ENCODE measurements around the gene EPB41L4B.
"Not testable (repeated sequence)": the region's sequence is repeated elsewhere in the genome, so short reads cannot be mapped to it uniquely, and the experiment has no call there.

EPB41L4B gene

DNA sequence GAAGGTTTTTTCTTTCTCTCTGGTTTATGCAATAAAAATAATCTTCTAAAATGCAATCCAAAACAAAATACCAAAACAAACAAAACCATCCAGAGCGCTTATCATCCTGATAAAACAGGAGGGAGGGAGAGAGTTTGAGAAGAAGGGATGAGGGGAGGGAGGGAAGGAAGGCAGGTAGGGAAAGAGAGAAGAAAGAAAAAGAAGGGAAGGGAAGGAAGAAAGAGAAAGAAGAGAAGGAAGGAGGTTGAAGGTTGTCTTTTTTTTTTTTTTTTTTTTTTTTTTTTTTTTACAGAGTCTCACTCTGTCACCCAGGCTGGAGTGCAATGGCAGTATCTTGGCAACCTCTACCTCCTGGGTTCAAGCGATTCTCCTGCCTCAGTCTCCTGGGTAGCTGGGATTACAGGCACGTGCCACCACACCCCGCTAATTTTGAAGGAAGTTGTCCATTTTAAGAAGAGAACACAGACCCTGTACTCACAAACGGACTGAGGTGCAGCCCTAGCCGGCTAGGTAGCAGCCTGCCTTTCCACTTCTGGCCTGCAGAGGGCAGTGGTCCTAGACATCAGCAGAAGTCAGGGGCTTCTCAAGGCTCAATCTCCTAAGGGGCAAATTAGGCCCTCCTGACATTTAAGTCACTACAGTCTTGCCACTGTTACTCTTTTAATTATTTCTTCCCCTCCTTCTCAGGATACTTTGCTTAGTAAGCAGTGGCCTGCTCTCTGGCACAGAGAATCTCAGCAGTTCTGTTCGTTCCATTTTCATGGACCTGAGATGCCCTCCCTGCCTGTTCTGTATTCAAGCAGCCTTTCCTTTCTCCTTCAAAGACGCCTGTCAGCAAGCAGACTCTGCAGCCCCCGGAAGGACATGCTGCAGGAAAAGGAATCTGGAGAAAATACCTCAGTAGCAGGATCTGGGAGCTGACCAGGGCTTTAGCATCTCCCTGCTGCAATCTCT is 76.4 kb downstream of the EPB41L4B start:
- peak; percentile 19 to 32 for DNase-seq (ENCODE audit: low read depth in 2 of 2)

DNA sequence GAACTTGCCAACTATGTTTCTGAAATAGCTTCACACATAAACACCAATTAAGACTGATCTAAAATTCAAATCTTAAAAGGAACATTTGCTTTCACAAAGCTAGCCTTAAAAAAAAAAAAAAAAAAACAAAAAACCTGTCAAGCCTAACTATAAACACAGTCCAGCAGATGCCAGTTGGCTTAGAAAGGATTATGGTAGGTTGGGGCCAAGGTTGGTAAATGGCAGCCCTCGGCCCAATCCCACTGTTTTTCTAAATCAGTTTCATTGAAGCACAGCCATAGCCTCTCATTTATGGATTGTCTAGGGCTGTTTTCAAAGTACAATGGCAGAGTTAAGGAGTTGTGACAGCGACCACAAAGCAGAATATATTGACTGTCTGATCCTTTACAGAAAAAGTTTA is 78.1 kb downstream of the EPB41L4B start:
- no peak for DNase-seq (ENCODE audit: low read depth in 2 of 2)

DNA sequence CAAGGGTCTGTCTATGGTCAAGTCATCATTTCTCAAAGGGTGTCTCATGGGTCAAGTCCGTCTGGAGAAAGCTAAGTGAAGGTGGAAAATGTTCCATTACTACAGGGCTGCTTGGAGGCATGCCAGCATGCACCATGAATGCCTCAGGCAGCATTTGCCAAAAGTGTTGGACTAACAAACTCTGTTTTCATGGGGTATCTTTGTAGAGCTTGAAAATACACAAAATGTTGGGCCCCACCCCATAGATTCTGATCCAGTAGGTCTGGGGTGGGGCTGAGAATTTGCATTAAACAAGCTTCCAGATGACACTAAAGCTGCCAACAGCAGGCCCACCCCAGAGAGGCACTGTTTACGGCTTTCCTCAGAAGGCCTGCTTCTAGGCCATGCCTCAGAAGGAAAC is 78.8 kb downstream of the EPB41L4B start:
- DNase-seq (ENCODE audit: low read depth in 2 of 2), result no peak

DNA sequence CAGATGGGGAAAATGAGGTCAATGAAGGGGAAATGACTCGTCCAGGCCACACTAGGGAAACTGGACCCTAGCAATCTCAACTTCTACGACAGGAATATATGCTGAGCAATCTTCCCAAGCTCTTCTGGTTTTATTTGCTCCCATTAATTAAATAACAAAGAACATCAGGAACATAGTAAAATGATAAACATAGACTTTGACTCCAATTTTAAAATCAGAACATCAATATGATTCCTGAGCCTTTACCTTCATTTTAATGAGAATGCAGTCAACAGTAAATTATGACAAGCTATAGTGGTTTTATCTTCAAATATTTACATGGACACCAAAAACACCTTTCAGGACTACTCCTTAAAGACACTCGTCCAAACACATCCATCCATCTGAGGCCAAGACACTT is 79.7 kb downstream of the EPB41L4B start:
- DNase-seq (ENCODE audit: low read depth in 2 of 2), result no peak

DNA sequence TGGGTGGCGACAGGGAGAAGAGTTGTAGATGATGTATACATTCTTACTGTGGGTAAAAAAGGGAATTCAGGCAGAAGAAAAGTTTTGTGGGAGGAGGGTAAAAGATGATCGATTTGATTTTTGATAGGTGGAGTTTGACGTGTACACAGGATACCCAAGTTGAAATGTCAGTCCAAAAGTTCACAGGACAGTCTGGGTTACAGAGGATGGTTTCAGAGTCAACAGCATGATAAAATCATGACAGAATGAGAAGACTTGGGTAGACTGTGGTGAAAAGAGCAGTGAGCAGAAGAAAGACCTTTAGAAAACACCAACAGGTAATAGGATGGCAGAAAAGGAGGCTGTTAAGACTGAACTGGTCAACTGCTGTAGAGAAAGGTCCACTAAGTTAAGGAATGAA is 81.6 kb downstream of the EPB41L4B start:
- no peak for DNase-seq (ENCODE audit: low read depth in 2 of 2)

DNA sequence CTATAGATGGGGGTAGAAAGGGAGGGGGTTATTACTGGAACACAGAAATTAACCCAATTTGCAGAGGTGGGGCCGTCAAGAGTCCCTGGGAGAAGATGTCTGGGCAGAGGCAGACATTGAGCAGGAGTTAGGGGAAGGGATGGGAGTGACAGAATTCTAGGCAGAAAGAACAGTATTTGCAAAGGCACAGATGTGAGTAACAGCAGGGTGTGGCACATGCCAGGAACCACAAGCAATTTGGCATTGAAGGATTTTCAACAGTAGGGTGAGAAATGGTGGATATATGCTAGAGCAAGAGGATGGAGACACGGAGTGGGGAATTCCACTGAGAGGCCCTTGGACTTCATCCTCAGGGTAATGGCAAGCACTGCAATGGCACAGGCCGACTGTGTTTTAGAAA is 82.2 kb downstream of the EPB41L4B start:
- DNase-seq (ENCODE audit: low read depth in 2 of 2), result no peak

DNA sequence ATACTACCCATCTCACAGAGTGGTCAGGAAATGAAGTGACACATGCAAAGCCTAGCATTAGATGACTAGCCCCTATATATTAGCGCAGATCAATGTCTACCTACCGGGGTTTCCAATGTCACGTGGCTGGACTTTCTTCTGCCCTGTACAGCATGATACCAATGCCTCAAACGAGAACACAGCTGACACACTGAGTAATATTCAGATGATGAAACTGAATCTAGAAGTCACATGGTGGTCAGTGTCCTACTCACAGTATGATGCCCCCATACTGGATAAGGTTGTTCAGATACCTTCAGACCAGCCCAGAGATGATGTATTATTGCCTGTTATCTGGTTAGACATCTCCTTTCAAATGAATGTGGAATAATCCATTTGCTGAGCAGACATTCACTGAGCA is 82.7 kb downstream of the EPB41L4B start:
- no peak for DNase-seq (ENCODE audit: low read depth in 2 of 2)

DNA sequence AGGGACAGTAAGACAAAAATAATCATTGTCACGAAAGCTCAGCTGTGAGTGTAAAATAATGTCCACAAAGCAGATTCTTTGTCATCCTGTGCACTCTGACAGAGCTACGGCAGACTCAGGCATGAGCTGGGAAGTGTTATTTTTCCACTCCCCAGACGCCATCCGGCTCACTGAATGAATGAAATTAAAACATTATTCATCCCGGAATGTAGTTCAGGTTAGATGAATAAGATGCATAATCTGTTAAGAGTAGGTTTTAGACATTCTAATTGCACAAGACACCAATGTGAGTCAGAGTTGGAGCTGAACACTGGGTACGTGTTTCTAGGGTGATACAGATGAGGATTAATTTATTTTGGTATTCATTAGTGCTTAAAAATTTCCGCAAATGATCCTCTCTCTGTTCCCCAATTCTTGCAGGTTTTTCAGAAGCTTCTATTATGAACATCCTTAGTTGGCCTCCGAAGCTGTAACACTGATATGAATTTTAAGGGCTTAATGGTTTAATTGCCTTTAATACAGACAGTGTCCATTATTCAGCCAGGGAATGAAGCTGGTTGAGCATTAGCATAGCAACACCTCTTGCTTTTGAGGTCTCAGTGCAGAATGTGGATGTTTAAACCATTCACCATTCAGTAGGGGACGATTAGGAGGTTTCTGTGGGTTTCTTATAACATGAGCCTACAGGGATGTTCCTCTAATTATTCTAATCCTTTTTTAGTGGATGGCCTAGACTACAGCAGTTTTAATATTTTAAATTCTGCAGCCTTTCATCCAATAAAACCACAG is 88.2 kb downstream of the EPB41L4B start:
- DNase-seq (ENCODE audit: low read depth in 2 of 2), result no peak

DNA sequence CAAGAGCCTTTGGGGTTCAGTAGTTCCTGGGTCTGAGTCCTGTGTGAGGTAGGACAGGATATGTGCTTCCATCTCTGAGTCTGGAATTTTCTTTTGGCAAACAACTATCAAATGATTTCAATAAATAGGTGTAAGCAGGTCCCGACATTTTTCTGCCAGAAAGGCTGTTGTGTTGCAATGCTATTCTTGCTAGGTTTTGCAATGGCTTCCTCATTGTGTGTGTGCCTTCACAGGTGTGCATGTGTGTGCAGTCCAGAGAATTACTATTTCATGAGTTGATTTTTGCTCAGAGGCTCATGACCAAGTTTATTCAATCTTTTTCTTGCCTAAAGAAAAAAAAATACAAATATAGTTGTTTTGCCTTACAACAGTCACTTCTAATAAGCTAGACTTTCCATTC is 89.3 kb downstream of the EPB41L4B start:
- no peak for DNase-seq (ENCODE audit: low read depth in 2 of 2)

DNA sequence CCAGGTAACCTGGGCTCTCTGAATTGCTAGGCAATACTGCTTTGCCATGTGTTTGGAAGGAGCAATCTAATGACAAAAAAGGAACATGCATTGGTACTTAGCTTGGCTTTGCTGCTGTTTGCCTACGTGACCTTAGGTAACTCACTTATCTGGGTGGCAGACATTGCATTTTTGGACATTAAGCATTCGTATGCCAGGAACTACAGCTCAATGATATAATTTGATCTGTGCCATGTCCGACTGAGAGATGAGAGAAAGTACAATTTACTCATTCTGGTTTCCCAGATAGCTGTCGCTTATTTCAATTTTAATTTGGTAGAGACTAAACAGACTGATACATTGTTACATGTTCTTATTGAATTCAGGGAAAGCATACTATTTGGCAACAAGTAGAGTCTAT is 90.6 kb downstream of the EPB41L4B start:
- no peak for DNase-seq (ENCODE audit: low read depth in 2 of 2)

DNA sequence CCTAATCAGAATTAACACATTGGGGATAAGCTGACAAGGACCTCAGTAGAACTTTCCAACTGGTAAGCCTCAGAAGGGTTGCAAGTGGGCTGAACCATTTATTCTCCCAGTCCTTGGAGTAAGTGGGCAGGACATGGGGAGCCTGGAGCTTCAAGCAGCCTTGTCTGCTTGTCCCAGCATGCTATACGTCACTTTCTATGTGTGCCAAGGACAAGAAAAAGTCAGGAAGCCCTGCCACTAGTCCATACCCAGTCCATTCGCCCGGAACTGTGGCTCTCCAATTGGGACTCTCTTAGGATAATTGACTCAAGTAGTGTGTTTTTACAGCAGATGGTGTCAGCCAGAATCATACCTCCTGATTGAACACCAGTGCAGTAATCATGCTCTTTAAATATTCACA is 91.2 kb downstream of the EPB41L4B start:
- DNase-seq (ENCODE audit: low read depth in 2 of 2), result no peak

DNA sequence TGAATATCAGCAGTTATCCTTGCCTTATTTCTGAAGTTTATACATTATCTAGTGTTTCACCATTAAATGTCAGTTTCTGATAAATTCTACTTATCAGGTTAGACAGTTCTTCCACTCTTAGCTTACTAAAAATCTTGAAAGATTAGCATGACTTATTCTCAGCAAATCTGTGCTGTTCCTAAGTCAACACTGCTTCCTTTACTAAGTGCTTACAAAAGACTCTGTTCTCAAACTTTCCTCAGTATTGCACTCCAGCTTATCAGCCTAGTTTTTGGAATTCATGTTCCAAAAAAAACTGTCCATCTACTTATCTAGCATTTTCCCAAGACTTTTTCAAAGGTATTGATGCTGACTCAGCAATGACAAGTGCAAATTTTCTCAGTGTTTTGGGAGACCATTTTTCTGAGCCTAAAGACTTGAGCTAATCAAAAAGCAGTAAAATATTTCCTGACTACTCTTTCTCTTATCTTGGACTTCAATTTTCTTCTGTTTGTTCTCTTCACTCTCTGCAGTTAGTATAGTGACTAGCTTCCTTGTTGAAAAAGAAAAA is 92.7 kb downstream of the EPB41L4B start:
- no peak for DNase-seq (ENCODE audit: low read depth in 2 of 2)

DNA sequence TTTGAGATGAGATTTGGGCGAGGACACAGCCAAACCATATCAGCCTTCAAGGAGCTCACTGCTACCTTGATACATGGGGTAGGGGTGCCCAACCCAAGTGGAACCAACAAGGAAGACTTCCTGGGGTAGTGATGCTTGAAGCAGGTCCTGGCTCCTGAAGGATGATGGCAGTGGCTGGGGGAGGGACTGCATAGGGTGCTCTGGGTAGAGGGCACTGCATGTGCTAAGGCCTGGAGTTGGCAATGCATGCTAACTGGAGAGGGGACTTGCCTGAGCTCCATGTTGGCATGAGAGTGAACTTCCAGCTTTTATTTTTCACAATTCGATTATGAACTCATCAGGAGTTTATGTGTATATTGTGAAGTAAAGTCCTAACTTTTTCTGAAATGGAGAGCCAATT is 95.2 kb downstream of the EPB41L4B start:
- no peak for DNase-seq (ENCODE audit: low read depth in 2 of 2)

DNA sequence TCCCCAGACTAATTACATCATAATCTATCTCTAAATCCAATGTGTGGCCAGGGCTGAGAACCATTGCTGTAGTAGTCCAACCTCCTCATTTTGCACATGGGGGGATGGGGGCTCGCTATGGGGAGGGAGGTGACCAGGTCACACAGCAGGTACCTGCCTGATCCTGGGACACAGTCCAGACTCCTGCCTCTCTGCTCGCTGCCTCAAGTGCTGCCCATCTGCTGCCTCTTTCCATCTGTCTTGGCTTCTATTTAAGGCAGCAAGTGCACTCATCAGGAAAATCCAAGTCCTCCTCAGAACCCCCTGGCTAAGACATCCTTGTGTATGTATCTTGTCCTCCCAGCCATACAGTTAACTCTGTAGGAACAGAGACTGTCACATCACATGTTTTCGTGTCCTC is 96.1 kb downstream of the EPB41L4B start:
- DNase-seq (ENCODE audit: low read depth in 2 of 2), result no peak

DNA sequence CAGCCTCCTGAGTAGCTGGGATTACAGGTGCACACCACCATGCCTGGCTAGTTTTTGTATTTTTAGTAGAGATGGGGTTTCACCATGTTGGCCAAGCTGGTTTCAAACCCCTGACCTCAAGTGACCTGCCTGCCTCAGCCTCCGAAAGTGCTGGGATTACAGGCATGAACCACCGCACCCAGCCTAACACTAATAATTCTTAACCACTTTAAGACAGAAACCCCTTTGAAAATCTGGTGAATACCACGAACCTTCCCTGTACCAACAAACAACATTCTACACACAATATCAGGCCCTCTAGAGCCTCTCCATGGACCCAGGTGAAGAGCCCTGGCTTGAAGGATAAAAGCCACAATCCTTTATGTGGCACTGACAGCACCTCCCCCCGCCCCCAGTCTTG is 102.6 kb downstream of the EPB41L4B start:
- DNase-seq (ENCODE audit: low read depth in 2 of 2), result not testable (repeated sequence)

DNA sequence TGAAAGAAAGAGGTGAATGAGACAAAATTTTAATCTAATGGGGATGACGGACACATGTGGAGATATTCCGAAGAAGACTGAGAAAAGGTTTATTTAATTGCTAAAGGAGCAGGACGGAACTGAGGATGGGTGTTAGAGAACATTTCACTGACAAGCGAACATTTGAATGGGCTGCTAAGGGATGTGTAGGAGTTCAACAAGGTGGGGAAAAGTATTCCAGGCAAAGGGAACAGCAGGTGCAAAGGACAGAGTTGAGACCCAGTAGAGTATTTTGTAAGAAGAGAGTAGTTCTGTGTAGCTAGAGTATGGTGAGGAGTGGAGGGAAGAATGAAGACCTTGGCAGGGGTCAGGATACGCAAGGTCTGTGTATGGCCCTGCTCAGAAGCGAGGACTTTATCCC is 106.4 kb downstream of the EPB41L4B start:
- DNase-seq (ENCODE audit: low read depth in 2 of 2), result no peak

DNA sequence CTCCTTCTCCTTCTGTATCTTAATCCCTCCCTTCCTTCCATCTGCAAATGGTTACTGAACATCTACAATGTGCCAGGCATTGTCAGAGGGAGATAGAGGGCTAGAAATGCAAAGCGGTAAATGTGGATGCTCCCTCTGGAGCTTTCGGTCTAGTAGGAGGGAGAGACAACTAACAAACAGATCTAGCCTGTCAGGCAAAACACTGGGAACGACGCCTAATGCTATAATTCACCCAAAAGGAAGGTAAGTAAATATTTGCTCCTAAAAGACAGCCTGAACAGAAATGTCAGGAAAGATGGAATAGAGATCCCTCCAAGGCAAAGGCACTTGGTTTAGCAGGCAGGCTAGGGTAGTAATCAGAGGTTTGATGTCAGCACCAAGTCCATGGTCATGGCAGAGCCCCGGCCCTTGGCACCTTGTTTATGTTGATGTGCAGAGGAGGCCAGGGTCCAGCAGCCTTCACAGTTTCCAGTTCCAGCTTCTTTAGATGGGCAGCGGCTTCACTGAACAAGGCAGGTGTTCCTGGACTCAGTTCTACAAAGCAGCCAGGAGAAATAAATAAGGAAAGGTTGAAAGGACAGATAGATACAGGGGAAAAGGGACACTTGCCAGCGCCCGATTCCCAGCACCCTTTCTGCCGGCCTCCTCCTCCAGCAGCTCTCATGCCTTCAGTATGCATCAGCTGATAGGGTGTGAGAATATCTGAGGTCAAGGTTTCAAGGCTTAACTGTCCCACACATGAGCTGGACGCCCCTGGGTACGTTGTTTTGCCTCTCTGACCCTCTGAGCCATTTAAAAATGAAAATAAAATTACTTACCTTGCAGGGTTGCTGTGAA is 107.4 kb downstream of the EPB41L4B start:
- DNase-seq (ENCODE audit: low read depth in 2 of 2), result no peak

DNA sequence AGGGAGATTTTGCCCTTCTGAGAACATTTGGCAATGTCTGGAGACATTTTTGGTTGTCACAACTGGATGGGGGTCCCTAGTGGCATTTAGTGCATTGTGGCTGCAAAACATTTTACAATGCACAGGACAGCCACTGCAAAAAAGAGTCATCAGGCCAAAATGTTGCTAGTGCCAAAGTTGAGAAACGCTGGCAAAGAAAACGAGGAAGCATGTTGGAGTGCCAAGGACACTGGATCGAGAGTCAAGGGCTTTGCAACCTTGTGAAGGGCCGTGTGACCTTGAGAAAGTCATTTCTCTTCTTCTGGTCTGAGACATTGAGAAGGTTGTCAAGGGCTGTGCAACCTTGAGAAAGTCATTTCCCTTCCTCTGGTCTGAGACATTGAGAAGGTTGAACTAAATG is 108.1 kb downstream of the EPB41L4B start:
- DNase-seq (ENCODE audit: low read depth in 2 of 2), result no peak

DNA sequence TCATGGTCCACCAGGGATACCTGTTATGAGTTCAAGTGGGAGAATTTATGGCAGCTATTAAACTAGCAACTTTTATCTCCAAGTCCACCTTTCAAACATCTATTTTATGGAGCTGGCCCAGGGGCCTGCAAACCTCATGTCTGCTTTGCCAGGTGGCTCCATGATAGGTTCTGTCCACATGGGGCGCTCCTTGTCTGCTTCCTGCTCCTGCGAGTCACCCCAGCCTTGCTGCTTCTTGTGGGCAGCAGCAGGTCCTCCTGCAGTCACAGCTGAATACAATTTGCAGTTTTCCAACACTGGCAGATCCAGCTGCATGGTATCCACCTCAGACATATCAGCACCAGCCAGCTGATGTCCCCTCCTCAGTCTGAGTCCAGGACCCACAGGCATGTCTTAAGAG is 114.2 kb downstream of the EPB41L4B start:
- no peak for DNase-seq (ENCODE audit: low read depth in 2 of 2)

DNA sequence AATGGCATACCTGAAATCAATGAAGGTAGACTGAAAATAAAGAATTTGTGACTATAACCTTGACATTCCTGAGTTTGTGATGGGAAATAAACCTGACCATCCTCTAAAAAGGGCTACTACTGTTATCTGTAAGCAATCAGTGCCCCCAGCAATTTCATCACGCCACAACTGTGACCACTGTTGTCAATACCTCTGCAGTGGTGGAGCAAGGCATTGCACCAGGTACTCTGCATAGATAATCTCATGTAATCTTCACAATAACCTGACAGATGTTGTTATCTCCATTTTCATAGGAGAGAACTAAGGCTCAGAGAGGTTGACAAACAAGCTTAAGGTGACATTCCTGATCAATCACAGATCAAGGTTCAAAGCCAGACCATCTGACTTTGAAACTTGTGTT is 115.3 kb downstream of the EPB41L4B start:
- no peak for DNase-seq (ENCODE audit: low read depth in 2 of 2)

DNA sequence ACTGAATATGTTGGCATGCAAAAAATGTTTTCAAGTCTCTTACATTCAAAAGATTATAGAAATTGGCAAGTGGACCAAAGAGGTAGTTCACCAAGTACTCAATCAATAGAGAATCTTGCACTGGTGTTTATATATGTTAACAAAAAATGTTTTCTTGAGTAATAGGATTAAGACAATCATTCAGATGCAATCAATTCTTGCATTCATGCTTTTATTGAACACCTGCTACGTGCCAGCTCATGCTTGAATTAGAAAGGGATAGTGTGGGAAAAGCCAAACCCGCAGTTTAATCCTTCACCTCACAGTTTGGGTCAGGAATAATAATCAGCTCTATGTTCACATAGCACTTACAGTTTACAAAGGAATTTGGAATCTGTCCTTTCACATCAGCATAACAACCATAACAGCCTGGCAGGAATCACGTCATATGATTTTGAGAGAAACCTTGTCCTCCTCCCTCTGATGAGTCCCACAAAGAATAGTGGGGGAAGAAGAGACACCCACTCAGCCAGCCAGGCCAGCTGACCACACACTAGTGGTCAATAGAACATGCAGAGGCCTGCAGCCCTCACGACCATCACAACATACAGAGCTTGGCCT is 117.0 kb downstream of the EPB41L4B start:
- DNase-seq (ENCODE audit: low read depth in 2 of 2), result no peak

Measured in stimulated activated CD8-positive, alpha-beta memory T cell treated with anti-CD3 and anti-CD28 coated beads, Interleukin-15, amount 100 ng/mL, for 4 hours (primary cell).